ENCODE data around the gene CPZ. TPM values are rescaled to one million over a fixed set of nuclear protein-coding genes. Genes with fewer than 3 reads are reported as not detected.

CPZ gene
- total RNA-seq, 4 donors from 2014 or later = 0.75 to 6.1 TPM; not detected in 2

DNA sequence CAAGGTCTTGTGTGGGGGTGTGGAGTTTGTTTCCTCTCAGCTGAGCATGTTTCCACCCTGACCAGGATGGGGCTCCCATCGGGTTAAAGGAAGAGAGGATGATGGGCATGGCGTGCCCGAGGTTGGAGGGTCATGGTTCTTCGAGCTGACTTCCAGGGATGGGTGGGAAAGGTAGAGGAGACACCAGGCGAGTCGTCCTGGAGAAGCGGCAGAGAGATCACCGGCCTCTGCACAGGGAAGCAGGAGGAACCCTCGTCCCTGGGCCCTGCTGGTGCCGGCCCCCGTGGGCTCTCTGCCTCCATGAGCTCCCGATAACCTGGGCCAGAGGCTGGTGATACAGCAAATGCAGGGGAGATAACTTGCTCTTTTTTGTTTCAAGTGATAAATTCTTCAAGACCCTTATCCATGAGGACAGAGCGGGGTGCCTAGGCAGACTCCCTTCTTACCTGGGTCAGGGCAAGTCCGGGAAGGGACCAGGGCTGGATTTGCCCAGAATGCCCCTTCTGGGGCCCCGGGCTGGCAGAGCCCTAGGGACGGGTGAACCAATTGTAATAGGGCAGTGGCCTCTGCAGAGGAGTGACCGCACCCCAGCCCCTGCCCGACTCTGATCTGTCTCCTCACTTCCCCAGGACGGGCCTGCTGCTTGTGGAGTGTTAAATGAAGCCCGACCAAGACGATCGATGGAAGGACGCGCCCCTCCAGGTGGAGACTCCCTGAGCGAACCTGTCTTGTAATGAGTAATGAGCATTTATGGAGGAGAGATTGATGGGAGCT lies 63.0 kb downstream of the CPZ start:
- TF ChIP-seq, protein P1, sequence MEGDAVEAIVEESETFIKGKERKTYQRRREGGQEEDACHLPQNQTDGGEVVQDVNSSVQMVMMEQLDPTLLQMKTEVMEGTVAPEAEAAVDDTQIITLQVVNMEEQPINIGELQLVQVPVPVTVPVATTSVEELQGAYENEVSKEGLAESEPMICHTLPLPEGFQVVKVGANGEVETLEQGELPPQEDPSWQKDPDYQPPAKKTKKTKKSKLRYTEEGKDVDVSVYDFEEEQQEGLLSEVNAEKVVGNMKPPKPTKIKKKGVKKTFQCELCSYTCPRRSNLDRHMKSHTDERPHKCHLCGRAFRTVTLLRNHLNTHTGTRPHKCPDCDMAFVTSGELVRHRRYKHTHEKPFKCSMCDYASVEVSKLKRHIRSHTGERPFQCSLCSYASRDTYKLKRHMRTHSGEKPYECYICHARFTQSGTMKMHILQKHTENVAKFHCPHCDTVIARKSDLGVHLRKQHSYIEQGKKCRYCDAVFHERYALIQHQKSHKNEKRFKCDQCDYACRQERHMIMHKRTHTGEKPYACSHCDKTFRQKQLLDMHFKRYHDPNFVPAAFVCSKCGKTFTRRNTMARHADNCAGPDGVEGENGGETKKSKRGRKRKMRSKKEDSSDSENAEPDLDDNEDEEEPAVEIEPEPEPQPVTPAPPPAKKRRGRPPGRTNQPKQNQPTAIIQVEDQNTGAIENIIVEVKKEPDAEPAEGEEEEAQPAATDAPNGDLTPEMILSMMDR (IDR thresholded peaks at IDR 0.05; ENCODE audit: low read depth) = no peak

GRCh38 chr4:8656185-8656517 lies 63.6 kb downstream of the CPZ start:
- TF ChIP-seq, protein P1 (IDR thresholded peaks at IDR 0.05; ENCODE audit: low read depth) = no peak

GRCh38 chr4:8656711-8657380 lies 64.3 kb downstream of the CPZ start:
- TF ChIP-seq, protein P1 (IDR thresholded peaks at IDR 0.05; ENCODE audit: low read depth) = no peak

DNA sequence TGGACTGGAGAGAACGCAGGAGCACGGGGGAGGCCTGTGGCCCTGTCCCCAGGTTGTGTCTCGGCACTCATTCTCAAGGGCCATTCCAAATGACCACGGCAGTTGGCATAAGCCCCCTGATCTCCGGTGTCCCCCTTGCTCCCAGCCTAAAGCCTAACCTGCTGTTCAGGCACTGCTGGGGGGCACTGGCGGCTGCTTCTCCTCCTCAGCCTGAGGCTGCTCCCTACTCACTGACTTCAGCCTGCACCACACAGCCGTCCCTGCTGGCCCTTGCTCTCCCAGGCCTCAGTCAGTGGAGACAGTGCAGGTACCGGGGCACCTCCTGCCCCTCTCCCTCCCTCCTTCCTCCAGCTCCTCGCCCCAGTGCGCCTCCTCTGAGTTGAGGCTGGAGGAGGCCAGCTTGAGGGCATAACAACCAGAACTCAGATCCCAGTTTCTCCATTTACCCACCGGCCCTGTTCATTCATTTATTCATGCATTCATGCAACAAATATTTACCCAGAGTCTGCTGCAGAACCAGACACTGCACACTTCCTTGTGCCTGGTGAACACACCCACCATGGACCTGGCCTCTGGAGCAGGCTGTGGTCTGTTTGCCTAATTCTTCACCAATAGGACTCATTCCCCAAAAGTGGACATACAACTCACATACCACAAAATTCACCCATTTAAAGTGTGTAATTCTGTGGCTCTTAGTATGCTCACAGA lies 65.0 kb downstream of the CPZ start:
- TF ChIP-seq, protein P1 (IDR thresholded peaks at IDR 0.05; ENCODE audit: low read depth) = no peak

- TF ChIP-seq, protein P1 (IDR thresholded peaks at IDR 0.05; ENCODE audit: low read depth) = no peak
Measured at GRCh38 chr4:8662776-8663175, 70.2 kb downstream of the CPZ start.

DNA sequence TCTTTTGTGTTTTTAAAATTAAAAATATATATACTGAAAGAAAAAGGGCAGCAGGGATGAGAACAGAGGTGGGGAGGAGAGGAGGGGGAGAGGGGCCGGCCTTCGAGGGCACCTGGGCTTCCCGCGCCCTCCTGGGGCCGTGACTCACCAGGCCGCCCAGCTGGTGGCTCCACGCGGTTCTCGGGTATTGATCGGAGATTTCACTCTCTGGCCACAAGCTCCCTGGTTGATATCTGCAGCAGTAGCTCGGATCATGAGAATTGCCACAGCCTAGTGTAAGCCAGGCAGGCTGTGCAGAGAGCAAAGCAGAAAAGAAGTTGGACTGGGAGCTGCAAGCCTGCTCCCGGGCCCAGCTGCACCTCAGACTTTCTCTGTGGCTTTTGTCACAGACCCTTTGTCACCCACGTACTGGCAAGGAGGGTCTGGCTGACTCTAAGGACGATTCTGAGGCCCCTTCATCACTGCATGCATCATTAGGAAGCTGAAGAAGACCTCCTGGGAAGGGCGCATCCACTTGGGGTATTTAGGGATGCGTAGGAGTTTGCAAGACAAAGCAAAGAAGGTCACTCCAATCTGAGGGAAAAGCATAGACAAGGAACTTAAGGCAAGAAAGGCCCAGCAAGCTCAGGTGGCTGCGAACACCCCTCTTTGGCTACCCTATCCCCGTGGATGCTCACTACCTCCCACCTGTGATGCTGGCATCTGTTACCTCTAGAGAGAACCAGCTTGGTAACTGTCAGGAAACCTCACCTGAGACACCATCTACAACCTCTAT lies 71.7 kb downstream of the CPZ start:
- TF ChIP-seq, protein P1 (IDR thresholded peaks at IDR 0.05; ENCODE audit: low read depth) = no peak
